Lung microvascular endothelial cell (primary cell): Measurements from ENCODE around the gene ST6GALNAC3. TPM values are rescaled to one million over a fixed set of nuclear protein-coding genes. Genes with fewer than 3 reads are reported as not detected.

Experiments
- DNase-seq, 2 donors: peaks; one replicate each; pipeline versions ENCODE4 v3.0.0 to v3.0.0-alpha.2; 2010; ENCODE audit warnings: low read depth in 2 of 2
- total RNA-seq: library from RNA; depleted of rRNA; stranded (reverse); fragments of >200 nt; gene quantifications from 2 replicates; pipeline ENCODE4 v1.2.1, GENCODE V29; 2014

The ST6GALNAC3 gene
- total RNA-seq, 1 donor from 2014 or later: 41.5 TPM

DNA sequence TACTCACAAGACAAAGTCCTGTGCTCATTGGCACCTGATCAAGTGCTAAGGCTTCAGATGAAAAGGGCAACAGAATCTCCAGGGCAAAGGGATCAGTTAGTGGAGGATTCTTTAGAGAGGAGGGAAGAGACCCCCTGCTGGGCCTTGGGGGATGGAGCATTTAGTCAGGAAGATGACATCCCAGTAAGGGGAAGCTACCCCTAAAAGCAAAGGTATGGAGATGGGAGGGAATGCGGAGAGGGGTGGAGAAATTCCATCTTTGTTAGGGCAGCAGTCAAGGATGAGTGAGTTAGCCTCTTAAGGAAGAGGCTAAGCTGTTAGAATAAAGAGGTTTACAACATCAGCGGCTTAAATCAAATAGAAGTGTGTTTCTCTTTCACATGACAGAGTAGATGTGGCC lies 67.4 kb downstream of the ST6GALNAC3 start:
- no peak for DNase-seq

DNA sequence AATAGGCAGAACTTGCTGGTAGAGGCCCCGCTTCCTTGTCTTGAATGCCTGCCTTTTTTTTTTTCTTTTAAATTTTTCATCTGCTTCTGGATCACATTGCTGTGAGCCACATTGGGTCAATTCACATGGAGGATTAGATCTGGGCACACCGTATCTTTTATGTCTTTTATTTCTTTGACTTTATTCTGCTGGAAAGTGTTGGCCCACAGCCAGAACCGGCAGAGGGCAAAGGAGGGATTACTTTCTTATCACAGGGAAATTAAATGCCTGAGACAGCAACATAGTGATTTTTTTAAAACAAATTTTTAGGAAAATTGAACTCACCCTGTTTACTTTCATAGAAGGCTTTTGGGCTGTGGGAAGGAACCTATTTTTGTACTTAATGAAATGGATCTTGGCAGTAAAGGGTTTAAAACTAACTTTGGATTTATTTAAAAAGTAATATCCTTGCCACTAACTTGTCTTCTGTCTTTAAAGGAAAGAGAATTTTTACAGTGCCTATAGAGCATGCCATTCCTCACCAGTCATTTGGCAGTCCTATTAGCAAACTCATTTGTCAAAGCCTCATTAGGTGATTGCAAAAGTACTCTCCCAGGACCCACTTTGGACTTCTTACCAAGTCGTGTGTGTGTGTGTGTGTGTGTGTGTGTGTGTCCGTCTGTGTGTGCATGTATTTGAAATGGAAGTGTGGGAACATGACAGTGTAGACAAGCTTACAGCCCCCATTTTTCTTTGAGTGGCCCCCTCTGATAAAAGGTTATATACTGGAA lies 68.4 kb downstream of the ST6GALNAC3 start:
- DNase-seq: no peak

DNA sequence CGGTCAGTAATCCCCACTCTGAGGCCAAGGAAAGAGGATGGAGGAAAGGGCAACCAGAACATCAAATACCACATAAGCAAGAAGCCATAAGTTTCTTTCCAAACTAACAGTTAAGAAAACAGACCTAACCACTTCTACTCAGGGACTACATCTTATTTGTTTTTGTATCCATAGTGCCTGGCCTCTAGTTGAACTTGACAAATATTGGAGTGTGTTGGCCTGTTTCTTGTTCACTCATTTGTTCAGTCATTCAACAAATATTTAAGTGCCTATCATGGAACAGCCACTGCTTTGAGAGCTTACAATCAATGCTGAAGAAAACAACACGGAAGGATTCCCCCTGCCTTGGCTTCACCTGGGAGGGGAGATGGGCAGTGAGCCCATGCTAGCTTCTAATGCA lies 69.7 kb downstream of the ST6GALNAC3 start:
- no peak for DNase-seq

DNA sequence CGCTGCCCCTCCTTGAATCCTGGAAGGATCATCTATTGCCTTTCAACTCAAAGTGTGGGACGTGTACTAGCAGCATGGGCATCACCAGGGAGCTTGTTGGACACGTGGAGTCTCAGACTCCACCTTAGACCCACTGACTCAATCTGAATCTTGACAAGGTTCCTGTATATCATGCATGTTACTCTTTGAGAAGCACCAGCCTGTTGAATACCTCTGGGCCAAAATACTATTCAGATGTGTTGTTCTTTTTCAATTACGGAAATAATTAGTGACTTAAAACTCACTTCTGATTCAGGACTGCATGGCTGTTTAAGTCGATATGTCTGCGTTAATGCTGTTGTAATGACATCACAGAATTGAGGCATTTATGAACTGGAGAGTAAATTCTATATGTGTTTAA lies 70.8 kb downstream of the ST6GALNAC3 start:
- DNase-seq: no peak

DNA sequence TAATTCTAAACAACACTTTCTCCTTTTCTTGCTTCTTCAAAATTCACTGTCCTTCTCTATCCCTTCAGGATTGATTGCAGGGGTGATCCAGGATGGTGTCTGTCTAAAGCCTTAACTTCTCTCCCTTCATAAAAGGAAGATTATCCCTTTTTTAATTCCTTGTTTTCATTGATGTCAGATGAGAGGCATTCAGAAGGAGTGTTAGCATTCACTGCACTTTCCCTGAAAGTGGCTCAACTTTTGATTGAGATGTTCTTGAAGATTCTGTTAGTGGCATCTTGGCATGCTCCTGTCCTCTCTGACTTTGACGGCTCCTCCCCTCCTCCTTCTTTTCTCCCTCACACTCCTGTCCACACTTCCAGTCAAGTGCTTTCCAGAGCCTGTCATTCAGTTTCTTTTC lies 71.6 kb downstream of the ST6GALNAC3 start:
- DNase-seq: no peak

DNA sequence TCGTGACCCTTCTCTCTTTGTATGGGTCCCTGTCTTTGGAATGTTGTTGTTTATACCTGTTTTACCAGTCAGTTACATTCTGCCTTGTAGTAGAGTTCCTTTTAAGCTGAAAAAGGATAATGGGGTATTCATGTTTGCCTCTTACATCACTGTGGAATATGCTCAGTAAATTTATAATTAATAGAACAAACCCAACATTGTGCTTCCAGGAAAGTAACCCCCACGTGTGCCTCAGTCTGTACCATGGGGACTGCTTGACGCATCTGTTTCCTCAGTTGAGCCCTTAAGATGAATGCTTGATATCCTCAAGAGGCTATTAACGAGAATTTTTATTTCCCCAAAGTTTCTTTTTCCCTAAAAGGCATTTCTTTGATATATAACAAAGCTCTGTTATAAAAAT lies 73.4 kb downstream of the ST6GALNAC3 start:
- no peak for DNase-seq

DNA sequence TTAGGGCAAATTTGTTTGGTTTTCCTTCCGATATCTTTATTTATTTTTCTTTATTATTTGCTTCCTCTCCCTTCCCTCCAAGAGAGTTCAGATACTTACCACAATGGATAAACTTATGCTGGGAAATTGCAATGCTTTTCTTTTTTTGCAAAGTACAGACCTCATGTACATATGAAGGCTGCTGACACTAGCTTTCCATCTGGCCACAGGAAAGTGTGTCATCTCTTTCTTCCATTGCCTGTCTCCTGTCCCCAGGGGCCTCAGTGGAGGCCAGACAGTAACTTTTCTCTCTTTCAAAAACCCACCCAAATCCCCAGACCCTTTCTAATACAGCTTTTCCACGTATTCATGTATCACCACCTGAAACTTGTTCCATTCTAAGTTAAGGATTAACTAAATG lies 73.9 kb downstream of the ST6GALNAC3 start:
- DNase-seq: peak in 1 of 2 donors; percentile 59

DNA sequence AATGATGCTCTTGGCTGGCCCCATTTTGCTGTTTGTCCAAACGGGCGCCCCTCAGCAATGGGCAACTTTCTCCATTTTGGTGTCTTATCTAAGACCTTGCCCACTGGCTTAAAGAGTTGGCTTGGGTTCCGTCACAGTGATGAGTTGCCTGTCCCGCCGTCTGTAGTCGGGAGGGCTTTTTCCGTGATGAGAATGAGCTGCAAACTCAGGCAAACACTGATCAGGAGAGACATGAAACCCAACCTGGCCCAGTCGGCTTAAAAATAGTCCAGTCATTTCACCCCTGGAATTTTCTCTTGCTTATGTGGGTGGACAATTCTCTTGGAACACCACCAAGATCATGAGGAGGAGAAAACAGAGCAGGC lies 79.3 kb downstream of the ST6GALNAC3 start:
- DNase-seq: no peak

DNA sequence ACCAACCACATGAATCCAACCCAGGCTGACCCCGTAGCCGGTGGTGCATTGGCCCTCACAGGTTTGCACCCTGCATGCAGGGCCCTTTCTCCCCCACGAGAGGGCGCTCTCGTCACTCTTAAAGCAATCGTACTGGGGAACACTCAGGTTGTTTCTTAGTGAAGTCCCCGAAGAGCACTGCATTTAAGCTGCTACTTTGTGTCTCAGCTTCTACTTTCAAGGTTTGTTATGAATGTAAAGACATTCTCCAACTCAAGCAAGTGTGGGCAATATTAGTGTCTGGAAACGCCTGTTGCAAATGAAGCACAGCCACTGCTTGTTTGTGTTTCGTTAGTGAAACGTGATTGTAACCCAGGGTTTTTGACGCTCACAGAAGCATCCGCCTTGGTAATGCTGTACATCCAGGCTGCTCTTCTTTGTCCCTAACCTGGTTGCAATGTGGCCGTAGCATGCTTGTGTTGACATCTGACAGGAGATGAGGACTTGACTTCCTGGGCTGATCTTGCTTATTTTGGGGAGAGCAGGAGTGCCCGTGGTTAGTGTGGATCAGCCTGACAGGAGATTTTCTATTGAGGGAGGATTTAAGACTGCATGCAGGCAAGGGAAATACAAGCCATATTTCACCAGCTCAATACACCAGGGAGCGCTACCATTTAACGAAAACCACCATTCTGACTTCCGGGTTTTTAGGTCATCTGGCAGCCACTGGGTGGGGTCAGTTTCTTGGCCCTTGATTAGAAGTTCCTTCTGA lies 79.8 kb downstream of the ST6GALNAC3 start:
- DNase-seq: peak; percentile 80 to 82

DNA sequence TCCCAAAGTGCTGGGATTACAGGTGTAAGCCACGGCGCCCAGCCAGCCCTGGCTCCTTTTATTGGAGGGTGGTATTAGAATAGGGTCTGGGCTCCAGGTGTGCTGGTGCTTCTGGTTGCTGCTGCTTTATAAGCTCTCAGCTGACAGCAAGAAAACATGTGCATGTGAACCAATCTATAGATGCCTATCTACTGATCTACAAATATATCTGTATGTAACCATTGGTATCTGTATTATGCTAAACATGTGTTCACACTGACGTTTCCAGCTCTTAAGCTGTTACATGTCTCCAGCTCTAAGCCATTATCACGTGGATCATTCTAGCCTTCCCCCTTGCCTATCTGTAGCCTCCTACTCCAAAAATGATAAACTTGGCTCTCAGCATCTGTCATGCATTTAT lies 82.4 kb downstream of the ST6GALNAC3 start:
- no peak for DNase-seq

DNA sequence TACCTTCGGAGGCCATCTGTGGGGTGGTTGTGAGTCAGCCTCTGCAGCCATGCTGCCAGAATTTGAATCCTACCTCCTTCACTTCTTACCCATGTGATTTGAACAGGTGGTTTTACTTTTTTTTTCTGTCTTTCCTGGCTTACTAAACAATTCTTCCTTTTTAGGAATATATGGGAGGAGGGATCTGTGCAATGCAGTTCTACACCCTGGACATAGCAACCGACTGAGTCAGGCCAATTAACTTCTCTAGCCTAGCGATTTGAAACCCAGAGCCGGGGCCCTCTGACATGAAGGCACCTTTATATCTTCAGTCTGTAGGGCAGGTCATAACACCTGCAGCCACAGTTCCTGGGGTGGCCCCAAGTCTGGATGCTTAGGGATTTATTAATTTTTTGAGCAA lies 83.6 kb downstream of the ST6GALNAC3 start:
- peak in 1 of 2 donors; percentile 13 for DNase-seq

DNA sequence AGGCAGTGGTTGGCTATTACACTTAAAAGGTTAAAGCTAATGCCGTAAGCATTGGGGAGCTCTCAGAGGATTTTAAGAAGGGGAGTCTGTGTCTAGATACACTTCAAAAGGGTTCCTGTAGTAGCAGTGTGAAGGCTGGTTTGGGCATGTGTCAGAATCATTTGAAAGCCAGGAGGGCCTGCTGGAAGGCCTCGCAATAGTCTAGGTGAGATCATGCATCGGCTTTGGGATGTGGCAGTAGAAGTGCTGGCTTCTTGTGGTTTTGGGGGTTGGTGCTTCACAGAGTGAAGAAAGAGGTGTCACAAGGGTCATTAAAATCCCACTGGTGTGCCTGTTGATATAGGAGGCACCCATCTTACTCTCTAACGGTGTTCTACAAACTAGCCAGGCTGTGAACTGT lies 85.7 kb downstream of the ST6GALNAC3 start:
- no peak for DNase-seq

DNA sequence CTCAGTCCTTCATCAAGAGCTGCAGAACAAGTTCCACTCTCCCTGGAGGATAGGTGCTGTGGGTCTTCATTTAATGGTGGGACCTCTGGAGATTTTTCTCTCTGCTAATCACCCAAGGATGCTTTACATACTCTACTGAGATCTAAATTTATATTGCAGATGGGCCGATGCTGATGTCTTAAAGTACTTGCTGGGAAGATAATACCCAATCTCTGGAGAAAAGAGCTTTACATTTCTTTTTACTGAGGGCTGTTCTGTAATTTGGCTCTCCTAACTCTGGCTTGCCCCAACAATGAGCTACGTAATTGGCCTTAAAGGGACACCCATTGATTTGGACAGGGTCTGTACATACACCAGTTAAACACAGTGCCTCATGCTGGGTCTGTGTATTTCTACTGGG lies 86.9 kb downstream of the ST6GALNAC3 start:
- DNase-seq: no peak

DNA sequence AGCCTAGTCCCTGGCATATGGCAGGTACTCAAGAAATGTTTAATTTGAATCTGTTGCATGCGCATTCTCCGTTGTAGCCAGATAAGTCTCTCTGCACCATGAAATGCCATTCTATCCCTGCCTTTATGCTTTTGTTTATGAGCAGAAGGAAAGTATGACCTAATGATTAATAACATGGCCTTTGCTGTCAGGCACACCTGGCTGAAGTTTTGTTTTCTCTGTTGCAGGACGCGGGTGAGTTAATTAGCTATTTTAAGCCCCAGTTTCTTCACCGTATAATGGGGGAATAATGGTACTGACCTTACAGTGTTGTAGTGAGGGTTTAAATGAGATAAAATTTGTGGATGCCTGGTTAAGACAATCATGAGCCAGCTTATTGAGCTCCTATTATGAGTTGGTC lies 87.7 kb downstream of the ST6GALNAC3 start:
- no peak for DNase-seq

DNA sequence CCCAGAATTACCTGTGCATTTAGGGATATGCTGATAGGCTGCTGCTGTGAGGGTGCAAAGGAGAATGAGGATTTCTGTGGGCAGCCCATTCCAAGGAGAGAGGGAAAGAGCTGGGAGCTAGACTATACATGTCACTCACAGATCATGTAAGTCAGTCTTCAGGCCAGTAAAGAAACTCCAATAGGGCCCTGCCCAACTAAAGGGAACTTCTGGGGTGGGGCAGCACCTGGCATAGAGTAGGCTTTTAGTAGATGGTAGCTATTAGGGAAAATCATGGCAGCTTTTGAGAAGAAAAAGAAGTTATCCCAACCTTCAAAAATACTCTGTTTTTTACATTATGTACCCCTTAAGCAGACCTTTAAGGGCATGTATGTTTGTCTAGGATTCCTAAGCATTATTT lies 89.6 kb downstream of the ST6GALNAC3 start:
- DNase-seq: no peak

DNA sequence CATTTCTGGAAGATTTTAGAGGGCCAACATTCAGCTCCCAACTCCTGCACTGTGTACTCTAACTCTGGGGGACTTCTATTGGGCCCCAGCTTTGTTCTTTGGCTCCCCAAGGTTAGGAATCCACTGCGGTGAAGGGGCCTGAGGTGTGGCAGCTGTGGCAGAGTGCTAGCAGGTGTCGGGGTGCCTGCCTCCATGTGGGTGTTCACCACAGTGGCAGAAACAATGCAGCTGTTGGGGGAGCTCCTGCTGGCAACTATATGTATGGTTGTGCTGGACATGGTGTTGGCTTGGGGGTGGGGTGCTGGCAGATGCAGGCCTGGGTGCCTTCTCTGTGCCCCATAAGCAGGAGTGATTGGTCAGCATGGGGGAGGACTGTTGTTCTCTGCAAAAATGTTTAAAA lies 95.5 kb downstream of the ST6GALNAC3 start:
- DNase-seq: no peak

DNA sequence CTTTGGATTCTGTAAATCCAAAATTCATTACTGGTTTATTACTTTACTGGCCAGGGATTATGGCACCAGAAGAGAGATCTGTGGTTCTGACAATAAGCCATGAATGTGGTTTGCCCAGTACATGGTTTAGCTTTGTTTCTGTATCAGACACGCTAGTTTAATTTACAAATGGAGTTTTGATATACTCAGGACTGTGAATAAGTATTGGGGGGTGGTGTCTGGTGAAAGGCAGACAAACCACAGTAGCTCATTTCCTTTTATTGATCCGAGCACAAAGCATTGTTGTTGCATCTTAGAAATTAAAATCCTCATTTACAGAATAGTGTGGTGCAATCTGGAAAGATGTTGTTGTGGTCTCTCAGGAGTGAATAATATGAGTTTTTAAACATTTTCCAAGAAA lies 96.0 kb downstream of the ST6GALNAC3 start:
- no peak for DNase-seq

DNA sequence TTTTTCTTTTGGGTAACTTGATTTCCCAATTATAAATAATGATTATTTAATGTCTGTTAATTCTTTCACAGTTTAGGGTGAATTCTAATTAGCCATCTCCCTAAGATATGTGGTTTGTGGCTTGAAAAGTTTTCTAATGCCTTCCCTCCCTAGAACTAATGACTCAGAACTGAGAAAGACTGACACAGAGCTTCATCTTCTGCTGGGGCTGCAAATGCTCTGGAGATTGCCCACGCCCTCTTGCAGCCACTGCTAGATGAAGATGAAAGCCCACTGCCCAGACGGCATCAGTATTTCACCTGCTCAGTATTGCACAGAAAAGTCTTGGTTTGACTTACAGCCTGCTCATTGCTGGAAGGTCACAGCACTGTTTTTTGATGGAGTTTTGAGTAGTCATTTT lies 101.5 kb downstream of the ST6GALNAC3 start:
- no peak for DNase-seq

DNA sequence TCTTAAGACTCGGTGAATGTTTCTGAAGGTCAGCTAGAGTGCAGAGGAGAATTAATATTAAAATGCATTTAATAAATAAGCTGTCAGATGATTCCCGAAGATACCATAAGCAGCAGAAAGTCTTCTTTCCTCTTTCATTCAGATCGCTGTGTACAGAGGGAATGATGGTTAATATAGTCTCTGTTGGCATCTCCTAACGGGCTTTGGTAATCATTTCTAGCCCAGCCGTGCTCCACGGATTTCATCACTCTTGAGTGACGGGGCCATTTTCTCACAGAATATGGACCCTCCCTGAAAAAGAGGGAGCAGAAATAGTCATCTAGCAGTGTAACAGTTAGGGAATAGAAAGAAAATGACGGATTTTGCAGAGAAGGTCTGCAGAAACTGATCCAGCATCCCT lies 103.1 kb downstream of the ST6GALNAC3 start:
- no peak for DNase-seq

DNA sequence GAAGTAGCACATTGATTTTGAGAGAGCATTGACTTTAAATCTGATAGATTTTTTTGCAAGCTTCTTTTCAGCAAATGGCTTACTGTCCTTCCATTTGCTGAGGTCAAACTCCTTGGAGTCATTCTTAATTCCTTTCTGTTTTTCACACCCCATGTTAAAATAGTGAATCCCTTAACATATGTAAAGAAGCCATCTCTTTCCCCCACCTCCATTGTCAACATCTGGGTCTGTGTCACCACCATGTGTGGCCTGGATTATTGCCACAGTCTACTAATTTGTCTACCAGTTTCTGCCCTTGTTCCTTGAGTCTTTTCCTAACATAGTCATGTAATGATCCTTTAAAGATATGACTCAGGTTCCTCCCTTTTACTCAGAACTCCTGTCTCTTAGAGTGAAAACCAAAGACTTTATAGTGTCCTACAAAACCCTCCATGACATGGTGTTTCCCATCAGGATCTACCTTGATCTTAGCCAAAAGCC lies 104.7 kb downstream of the ST6GALNAC3 start:
- DNase-seq: no peak

DNA sequence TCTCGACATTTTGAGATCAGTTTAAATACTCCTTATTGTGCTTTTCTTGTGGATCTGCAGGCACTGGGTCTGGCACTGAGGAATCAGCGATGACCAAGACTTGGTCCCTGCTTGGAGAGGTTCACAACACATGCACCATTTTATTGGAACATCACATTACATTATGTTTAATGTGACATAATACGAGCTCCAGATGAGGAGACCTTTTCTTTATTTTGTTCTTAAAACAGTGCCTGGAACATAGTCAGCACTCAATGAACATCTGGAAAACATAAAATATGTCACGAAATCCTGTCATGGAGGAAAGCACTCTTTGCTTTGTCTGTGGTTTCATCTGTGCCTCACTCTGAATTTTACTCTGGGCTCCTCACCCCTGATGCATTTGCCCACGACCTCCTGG lies 110.7 kb downstream of the ST6GALNAC3 start:
- DNase-seq: no peak

DNA sequence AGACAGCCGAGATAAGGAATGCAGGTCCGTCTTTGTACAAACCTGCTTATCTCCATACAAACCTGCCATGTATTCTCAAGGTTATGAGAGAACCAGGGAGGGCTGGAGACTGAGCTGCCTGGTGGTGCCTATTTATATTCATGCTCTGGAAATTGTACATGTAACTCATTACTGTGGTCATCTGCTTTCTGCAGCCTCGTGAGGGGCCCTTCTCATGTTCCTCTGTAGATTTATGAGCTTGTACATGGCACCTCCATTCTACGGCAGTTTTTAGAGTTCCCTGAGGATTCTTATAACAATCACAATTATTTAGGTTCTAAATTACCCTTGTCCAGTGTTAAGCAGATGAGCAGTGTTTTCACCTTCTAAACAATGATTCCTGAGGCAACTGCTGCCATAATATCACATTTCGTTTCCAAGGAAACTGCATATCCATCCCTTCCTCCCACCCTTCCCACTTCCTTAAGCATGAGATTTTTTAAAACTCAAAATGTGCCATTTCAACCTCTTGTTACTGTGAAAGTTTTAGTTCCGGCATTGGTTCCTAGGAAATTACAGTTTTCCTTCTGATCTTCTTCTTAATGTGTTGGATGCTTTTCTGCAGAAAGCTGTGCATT lies 112.1 kb downstream of the ST6GALNAC3 start:
- DNase-seq: no peak

DNA sequence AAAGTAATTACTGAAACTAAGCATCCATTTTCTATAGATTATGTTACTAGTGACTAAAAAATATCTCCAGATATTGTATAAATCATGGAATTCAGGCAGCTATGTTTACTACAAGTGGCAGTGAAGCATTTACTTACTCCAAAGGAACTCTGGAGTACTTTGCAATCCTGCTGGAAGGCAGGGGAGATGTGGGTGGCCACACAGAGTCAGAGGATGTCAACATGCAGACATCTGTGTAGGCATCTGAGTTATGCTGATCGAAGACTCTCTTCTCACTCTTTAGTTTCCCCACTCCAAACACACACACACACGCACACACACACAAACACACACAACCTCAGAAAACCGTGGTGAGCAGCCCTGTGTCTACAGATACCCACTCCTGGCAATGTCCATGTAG lies 112.9 kb downstream of the ST6GALNAC3 start:
- no peak for DNase-seq
